Activated CD4-positive, alpha-beta T cell treated with anti-CD3 and anti-CD28 coated beads, Interleukin-2, amount 50 U/mL, for 48 hours (primary cell): ENCODE data around the gene MAB21L3.

Experiments
- DNase-seq, 2 experiments: peaks; one replicate each; pipeline ENCODE4 v3.0.0-alpha.2; 2020

The MAB21L3 gene

GRCh38 chr1:116112388-116113140 lies 1.4 kb downstream of the MAB21L3 start:
- no peak for DNase-seq

DNA sequence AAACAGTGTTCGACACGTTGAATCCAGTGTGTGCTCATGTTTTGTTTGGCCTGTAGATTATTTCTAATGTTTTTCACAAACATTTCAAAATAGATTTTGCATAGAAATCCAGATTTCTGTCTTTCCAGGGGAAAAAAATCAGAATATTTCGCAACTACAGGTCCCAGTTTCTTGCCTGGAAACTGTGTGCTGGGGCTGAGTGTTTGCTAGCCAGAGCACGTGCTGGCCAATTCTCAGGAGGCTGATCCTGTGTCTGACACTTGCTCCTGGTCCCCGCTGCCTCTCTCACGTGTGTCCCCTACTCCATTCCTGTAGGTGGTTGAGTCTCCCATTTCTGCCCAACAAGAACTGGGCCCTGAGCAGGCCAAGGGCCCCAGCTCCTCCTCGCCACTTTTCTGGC lies 2.4 kb downstream of the MAB21L3 start:
- DNase-seq = no peak

DNA sequence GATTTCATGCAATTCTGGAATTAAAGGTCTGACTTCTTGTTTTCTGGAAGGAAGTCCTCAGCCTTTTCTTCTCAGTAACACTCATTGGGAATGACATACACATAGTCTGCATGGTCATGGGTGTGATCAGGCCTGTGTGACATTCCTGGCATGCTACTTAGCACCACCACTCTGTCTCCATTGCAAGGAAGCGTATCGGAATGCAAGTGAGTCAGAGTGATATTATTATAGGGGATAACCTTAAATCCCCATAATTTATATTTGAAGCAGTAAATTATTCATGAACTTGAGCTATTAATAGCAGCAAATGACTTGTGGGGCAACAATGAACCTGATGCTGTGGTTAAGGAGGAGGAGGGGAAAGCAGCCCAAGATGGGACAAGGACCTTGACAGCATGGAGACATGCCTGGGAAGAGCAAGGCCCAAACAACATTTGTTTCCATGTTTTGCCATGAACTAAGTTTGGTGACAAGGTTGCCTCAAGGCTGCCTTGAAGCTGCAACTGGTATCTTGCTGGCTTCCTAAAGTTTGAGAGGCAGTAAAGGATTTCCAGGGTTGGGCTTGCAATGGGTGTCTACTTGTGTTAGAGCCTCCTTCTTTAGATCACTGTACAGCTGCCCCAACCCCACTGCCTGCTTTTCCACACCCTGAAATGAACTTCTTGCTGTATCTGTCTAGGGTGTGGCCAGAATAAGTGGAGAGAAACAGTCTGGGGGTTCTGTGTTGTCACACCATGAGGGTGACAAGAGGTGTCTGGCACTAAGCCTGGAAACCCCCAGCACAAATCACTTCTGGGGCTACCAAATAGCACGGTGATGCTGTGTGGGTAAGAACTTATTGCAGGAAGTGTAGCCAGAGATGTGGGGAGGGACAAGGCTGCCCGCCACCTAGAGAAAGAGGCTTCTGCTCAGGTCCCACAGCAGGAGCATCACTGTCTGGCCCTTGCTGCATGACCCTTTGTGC lies 4.6 kb downstream of the MAB21L3 start:
- DNase-seq = no peak

DNA sequence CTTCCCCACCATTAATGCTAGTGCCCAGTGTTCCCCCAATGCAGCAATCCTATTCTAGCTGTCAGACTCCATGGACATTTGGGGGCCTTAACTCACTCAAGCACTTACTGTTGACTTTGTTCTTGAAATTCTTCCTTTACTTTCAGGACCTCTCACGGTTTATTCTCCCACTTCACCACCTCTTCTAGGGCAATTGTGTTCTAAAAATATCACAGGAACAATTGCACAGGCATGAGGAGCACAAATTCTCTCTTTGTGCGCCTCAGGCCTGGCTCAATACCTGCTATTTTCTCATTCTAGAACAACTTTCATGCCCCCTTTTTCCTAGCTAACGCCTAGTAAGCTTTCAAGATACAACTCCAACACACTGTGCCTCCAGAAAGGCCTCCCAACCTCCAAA lies 7.3 kb downstream of the MAB21L3 start:
- DNase-seq = no peak

GRCh38 chr1:116119876-116120275 lies 8.7 kb downstream of the MAB21L3 start:
- DNase-seq = no peak

- no peak for DNase-seq
Observed at GRCh38 chr1:116122955-116123757, 12.0 kb downstream of the MAB21L3 start.

DNA sequence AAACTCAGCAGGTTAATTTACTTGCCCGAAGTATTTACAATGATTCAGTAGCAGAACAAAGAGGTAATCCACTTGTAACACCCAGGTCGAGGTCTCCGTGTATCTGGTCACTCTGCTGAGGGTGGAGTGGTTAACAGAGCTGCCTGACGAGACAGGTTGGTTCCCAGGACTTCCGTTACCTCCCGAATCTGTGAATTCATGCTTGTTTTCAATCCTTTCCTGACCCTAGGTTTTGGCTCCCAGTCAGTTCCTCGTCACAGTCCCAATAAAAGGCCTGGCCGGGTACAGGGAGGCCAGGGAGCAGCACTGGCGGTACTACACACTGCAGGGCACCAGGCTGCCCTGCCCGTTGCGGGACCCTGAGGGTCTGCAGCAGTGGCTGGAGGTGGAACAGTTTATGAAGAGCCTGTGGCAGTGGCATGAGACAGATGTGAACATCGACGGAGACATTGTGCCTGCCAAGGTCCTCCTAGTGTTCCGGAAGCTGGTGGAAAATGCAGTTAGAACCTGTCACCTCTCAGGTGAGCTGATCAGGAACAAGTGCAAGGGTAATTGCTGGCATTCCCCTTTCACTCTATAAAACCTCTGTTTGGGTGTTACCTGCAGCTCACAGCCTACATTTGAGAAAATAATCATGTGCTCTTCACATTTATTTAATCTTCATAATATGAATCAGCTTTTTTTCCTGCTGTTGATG lies 12.8 kb downstream of the MAB21L3 start:
- DNase-seq = no peak

- DNase-seq = no peak
Observed at GRCh38 chr1:116125758-116126157, 14.6 kb downstream of the MAB21L3 start.

- DNase-seq = no peak
Observed at GRCh38 chr1:116126281-116126680, 15.1 kb downstream of the MAB21L3 start.

DNA sequence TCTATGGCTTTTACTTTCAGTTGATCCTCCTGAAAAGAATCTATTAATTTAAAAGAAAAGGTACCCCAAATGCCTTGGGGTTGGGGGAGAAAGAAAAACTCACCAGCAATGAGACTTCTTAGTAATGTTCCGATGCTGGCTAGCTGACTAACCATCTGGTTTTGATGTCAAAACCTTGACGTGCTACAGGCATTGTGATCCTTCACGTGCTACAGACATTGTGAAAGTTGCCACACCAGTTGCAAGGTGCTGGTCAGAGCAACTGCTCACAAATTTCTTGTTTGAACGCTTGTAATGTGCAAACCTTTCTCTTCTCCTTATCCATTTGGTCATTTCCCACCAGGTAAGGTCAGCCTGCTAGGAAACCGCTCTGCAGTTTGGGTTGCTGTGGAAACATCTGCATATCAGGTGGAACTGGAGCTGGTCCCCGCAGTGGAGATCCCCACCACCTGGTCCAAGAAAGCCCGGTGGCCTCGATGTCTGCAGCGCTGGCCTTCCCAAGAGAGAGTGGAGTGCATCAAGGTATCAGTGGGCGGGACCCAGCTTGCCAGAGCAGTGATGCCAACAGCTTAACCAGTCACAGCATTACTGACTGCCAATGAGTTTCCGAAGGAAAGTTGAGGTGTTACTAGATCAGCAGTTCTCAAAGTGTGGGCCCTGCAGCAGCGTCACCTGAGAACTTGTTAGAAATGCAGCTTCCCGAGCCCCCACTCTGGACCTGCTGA lies 16.1 kb downstream of the MAB21L3 start:
- DNase-seq = no peak

DNA sequence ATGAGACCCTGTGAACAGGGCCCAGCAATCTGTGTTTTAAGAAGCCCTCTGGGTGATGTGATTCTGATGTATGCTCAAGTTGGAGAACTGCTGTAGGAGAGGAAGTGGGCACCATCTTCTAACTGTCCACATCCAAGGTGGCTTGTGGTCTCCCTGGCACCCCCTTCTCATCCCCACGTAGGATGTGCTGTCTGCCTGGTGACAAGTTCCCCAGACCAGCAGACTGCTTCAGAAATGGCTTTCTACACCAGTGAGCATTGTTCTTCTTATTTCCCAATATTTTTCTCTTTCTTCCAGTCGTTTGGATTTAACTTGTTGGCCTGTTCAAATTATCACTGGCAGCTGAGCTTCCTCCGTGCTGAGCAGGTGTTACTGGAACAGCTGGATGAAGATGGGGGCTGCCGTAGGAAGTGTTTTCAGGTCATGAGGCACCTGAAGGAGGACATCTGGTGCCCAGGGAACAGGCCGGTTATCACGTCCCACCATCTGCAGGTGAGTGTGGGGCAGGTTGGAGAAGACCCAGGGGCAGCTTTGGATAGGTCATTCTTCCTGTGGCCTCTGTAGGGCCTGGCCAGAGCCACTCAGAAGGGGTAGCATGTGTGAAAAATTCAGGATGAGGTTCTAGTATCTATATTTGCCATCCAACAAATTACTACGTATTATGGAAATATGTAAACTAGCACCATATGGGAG lies 16.8 kb downstream of the MAB21L3 start:
- DNase-seq = no peak

DNA sequence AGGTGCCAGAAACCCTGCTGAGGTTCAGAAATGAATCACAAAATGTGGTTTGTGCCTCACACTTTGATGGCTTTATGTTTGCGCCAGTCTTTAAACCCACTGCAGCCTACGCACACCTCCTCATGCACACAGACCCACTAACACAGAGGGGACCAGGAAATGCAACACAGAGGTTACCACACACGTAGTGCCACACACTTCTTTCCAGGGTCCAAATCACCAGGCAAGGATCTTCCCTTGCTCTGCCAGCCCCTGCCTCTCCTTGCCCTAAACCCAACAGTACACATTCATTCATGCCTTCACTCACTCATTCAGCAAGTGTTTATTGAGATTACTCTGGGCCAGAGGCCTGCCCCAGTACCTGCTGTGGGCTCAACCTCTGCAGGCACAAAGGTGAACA lies 17.5 kb downstream of the MAB21L3 start:
- peak; percentile 46 to 63 for DNase-seq

- DNase-seq = no peak
Observed at GRCh38 chr1:116129537-116129936, 18.3 kb downstream of the MAB21L3 start.

GRCh38 chr1:116130356-116130755 lies 19.2 kb downstream of the MAB21L3 start:
- no peak for DNase-seq

- no peak for DNase-seq
Observed at GRCh38 chr1:116131170-116131569, 20.0 kb downstream of the MAB21L3 start.

DNA sequence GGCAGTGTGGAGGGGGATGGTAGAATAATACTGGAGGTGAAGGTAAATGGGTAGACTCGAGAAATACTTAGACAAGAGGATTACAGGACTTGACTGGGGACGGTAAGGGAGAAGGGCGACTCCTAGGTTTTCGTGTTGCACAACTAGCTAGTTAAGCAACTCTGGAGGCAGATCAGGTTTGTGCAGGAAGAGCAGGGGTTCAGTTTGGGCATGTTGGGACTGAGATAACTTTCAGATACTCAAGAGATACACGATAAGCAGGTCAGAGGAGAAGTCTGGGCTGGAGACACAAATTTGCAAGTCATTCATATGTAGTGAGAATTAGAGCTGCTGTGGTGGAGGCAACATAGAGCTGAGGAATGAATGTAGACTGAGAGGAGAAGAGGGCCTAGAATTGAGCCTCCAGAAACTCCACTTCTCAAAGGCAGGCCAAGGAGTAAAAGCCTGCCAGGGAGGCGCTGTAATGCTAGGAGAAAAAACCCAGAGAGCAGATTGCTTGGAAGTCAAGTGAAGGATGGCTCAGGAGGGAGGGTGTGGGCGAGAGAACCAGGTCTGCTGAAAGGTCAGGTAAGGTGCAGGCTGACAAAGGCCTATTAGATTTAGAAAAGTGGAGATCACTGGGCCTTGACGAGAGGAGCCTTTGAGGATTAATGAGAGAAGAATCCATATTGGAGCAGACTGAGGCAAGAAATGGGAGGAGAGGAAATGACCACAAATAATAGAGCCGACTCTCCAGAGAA lies 20.8 kb downstream of the MAB21L3 start:
- DNase-seq = no peak

- no peak for DNase-seq
Observed at GRCh38 chr1:116133696-116134475, 22.7 kb downstream of the MAB21L3 start.

- DNase-seq = no peak
Observed at GRCh38 chr1:116134476-116134773, 23.2 kb downstream of the MAB21L3 start.

DNA sequence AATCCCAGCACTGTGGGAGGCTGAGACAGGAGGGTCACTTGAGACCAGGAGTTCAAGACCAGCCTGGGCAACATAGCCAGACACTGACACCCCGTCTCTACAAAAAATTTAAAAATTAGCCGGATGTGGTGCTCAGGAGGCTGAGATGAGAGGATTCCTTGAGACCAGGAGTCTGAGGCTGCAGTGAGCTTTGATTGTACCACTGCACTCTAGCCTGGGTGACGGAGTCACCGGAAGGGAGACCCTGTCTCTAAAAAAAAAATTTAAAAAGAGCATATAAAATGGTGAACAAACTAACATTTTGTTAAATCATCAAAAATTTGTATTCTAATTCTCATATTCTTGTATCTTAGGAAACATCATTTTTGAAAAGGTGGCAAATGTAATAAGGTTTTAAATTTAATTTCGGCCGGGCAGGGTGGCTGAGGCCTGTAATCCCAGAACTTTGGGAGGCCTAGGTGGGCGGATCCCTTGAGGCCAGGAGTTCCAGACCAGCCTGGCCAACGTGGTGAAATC lies 27.1 kb downstream of the MAB21L3 start:
- no peak for DNase-seq
